Liver (tissue), 3 donors: ENCODE results near the gene COA8.

Experiments
- EGR1 ChIP-seq, 2 donors: IDR thresholded peaks; 2 replicates each; pipeline ENCODE4 v1.6.1; 2016 to 2018; ENCODE audit warnings: antibody characterized with exemption in 2 of 2, low read depth in 2 of 2
- JUND ChIP-seq, 2 donors: IDR thresholded peaks; 2 replicates each; pipeline ENCODE4 v1.6.1; 2016; ENCODE audit warnings: antibody characterized with exemption in 2 of 2
- RAD21 ChIP-seq, 2 donors: IDR thresholded peaks; 2 replicates each; pipeline ENCODE4 v1.6.1; 2016; ENCODE audit warnings: antibody characterized with exemption in 2 of 2, mild to moderate bottlenecking in 2 of 2
- YY1 ChIP-seq: IDR thresholded peaks from 2 replicates; pipeline ENCODE4 v1.6.1; 2016; ENCODE audit warnings: antibody characterized with exemption, mild to moderate bottlenecking
- TF ChIP-seq, protein P1 (sequence below): fragments of 150-350 bp; IDR thresholded peaks from 2 replicates; pipeline ENCODE4 v1.5.1; 2017; ENCODE audit warnings: improper control_type of control experiment, low read depth, low read length; ENCODE audit not compliant: missing input control
- donor health status: healthy.
- donor health status: healthy.

DNA sequence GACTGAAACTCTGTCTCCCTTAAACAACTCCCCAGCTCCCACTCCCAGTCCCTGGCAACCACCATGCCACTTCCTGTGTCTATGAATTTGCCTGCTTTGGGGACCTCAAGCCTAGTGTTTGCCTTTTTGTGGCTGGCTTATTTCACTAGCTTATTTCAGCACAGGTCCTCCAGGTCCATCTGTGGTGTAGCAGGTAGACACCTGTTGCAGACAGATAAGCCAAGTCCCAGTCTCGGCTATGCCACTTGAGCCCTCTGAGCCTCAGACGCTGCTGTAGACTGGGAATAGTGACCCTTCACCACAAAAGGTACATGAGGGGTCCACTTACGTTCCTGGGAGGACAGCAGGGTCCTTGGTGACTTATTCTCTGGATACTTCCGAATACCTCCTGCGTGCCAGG is 41.9 kb downstream of the COA8 start:
- TF ChIP-seq, protein P1, sequence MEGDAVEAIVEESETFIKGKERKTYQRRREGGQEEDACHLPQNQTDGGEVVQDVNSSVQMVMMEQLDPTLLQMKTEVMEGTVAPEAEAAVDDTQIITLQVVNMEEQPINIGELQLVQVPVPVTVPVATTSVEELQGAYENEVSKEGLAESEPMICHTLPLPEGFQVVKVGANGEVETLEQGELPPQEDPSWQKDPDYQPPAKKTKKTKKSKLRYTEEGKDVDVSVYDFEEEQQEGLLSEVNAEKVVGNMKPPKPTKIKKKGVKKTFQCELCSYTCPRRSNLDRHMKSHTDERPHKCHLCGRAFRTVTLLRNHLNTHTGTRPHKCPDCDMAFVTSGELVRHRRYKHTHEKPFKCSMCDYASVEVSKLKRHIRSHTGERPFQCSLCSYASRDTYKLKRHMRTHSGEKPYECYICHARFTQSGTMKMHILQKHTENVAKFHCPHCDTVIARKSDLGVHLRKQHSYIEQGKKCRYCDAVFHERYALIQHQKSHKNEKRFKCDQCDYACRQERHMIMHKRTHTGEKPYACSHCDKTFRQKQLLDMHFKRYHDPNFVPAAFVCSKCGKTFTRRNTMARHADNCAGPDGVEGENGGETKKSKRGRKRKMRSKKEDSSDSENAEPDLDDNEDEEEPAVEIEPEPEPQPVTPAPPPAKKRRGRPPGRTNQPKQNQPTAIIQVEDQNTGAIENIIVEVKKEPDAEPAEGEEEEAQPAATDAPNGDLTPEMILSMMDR, result no peak
- TF ChIP-seq RAD21 (IDR thresholded peaks at IDR 0.05), result no peak
- no peak for TF ChIP-seq JUND (IDR thresholded peaks at IDR 0.05)
- TF ChIP-seq YY1, result no peak
- TF ChIP-seq EGR1 (IDR thresholded peaks at IDR 0.05; ENCODE audit: low read depth in 2 of 2), result no peak
